H1 (cell line): ENCODE results near the gene KIFC1. TPM values are rescaled to one million over a fixed set of nuclear protein-coding genes. Genes with fewer than 3 reads are reported as not detected.

Source experiments
- CTCF ChIA-PET: fragments of 300-600 bp; sonication (Branson Sonifier 250); formaldehyde crosslinking; loops from one replicate; lab custom pipeline; 2021; ENCODE audit not compliant: partially characterized antibody; lab: Charles Lee
- POLR2A ChIA-PET: fragments of 300-600 bp; sonication (Branson Sonifier 250); formaldehyde crosslinking; loops from one replicate; lab custom pipeline; 2021; ENCODE audit warnings: inconsistent platforms; ENCODE audit not compliant: partially characterized antibody; lab: Charles Lee
- DNase-seq, 2 experiments: peaks; one replicate each; pipeline versions ENCODE4 v3.0.0 to v3.0.0-alpha.2; 2010 to 2022; ENCODE audit warnings: low spot score in 2 of 2, low read depth in 1 of 2, mixed read lengths in 1 of 2
- FAIRE-seq: peaks from 2 replicates; lab custom pipeline; 2011; peaks lifted over from hg19 to GRCh38; lab: Jason Lieb, UNC
- H2AFZ ChIP-seq: 2 replicates; pipeline ENCODE4 v1.8.1; 2012; ENCODE audit warnings: low read length, inconsistent platforms
- H2AK5ac ChIP-seq: 2 replicates; pipeline ENCODE4 v1.6.1; 2013; ENCODE audit warnings: low read depth, low read length
- H2BK120ac ChIP-seq: replicated peaks from 2 replicates; pipeline ENCODE3; 2013; ENCODE audit warnings: low read depth, low read length, inconsistent platforms
- H2BK12ac ChIP-seq: 2 replicates; pipeline ENCODE4 v1.6.1; 2013; ENCODE audit warnings: low read depth, low read length
- H2BK15ac ChIP-seq: 2 replicates; pipeline ENCODE4 v1.6.1; 2013; ENCODE audit warnings: low read length
- H2BK20ac ChIP-seq: 2 replicates; pipeline ENCODE4 v1.6.1; 2013; ENCODE audit warnings: low read length
- H2BK5ac ChIP-seq: 2 replicates; pipeline ENCODE4 v1.6.1; 2013; ENCODE audit warnings: low read depth, low read length
- H3K14ac ChIP-seq: 2 replicates; pipeline ENCODE4 v1.6.1; 2013; ENCODE audit warnings: inconsistent platforms; ENCODE audit not compliant: insufficient read length
- H3K18ac ChIP-seq: 2 replicates; pipeline ENCODE4 v1.6.1; 2013; ENCODE audit warnings: low read length; ENCODE audit errors: extremely low read depth
- H3K23ac ChIP-seq: 2 replicates; pipeline ENCODE4 v1.6.1; 2013; ENCODE audit warnings: inconsistent platforms; ENCODE audit not compliant: insufficient read length
- H3K23me2 ChIP-seq: 2 replicates; pipeline ENCODE4 v1.6.1; 2013; ENCODE audit warnings: low read depth, low read length
- H3K27ac ChIP-seq: 2 replicates; pipeline ENCODE4 v1.6.1; 2011; ENCODE audit warnings: low read depth, low read length, inconsistent platforms
- H3K27me3 ChIP-seq, 4 experiments: replicated peaks in 1 of 4; 1 replicate in 1 of 4; 2 replicates in 3 of 4; pipeline versions ENCODE4 v1.6.1 to v1.8.1; 2011 to 2013; ENCODE audit warnings: low read length in 3 of 4, mild to moderate bottlenecking in 3 of 4, inconsistent platforms in 2 of 4, mixed read lengths in 2 of 4, moderate library complexity in 1 of 4; ENCODE audit not compliant: control insufficient read depth in 3 of 4, insufficient read depth in 3 of 4; ENCODE audit errors: extremely low read depth in 1 of 4
- H3K36me3 ChIP-seq, 4 experiments: 2 replicates each; pipeline versions ENCODE4 v1.6.1 to v1.8.1; 2011 to 2013; ENCODE audit warnings: mild to moderate bottlenecking in 4 of 4, low read length in 3 of 4, moderate library complexity in 2 of 4, control low read depth in 1 of 4, inconsistent platforms in 1 of 4; ENCODE audit not compliant: insufficient read depth in 4 of 4, control insufficient read depth in 2 of 4
- H3K4ac ChIP-seq: replicated peaks from 2 replicates; pipeline ENCODE3; 2013; ENCODE audit warnings: low read length, low read depth, mixed read lengths, inconsistent platforms; ENCODE audit not compliant: insufficient read length
- H3K4me1 ChIP-seq, 4 experiments: replicated peaks in 1 of 4; 1 replicate in 1 of 4; 2 replicates in 3 of 4; pipeline versions ENCODE4 v1.6.1 to v1.8.1; 2011 to 2013; ENCODE audit warnings: low read length in 3 of 4, inconsistent platforms in 2 of 4, mixed read lengths in 1 of 4; ENCODE audit not compliant: insufficient read depth in 4 of 4, control insufficient read depth in 3 of 4
- H3K4me2 ChIP-seq, 2 experiments: 2 replicates each; pipeline versions ENCODE4 v1.6.1 to v1.8.1; 2011 to 2013; ENCODE audit warnings: low read depth in 2 of 2, low read length in 2 of 2, control low read depth in 1 of 2, inconsistent platforms in 1 of 2, mild to moderate bottlenecking in 1 of 2; ENCODE audit not compliant: insufficient read depth in 1 of 2
- H3K4me3 ChIP-seq, 4 experiments: fragments of 200-600, 300-600 bp in 1 of 4; sonication (generic), shearing (Covaris generic), sonication (Bioruptor Twin) in 1 of 4; 2 replicates each; pipeline versions ENCODE4 v1.5.1 to v1.8.1; 2011 to 2016; ENCODE audit warnings: low read length in 4 of 4, low read depth in 3 of 4, control low read depth in 2 of 4, inconsistent platforms in 2 of 4, mild to moderate bottlenecking in 2 of 4, mixed read lengths in 1 of 4, moderate library complexity in 1 of 4; ENCODE audit not compliant: insufficient read depth in 2 of 4; ENCODE audit errors: extremely low read depth in 1 of 4
- H3K56ac ChIP-seq: replicated peaks from 2 replicates; pipeline ENCODE3; 2013; ENCODE audit warnings: low read depth, mild to moderate bottlenecking, mixed read lengths, low read length, inconsistent platforms; ENCODE audit not compliant: insufficient read length
- H3K79me1 ChIP-seq: 2 replicates; pipeline ENCODE4 v1.6.1; 2013; ENCODE audit warnings: low read depth, low read length, control low read depth
- H3K79me2 ChIP-seq, 2 experiments: 2 replicates each; pipeline versions ENCODE4 v1.6.1 to v1.8.1; 2012 to 2013; ENCODE audit warnings: low read length in 2 of 2, mild to moderate bottlenecking in 2 of 2, inconsistent platforms in 1 of 2; ENCODE audit not compliant: insufficient read depth in 2 of 2, control insufficient read depth in 1 of 2
- H3K9ac ChIP-seq, 4 experiments: replicated peaks in 1 of 4; 1 replicate in 1 of 4; 2 replicates in 3 of 4; pipeline versions ENCODE4 v1.6.1 to v1.8.1; 2011 to 2013; ENCODE audit warnings: low read depth in 3 of 4, low read length in 3 of 4, control low read depth in 2 of 4, mild to moderate bottlenecking in 2 of 4, moderate library complexity in 2 of 4, inconsistent platforms in 1 of 4; ENCODE audit errors: extremely low read depth in 1 of 4
- H3K9me3 ChIP-seq, 2 experiments: 2 replicates each; pipeline versions ENCODE4 v1.6.1 to v1.8.1; 2012 to 2013; ENCODE audit warnings: mild to moderate bottlenecking in 2 of 2, moderate library complexity in 2 of 2, control low read depth in 1 of 2, inconsistent platforms in 1 of 2, low read depth in 1 of 2, low read length in 1 of 2, mixed read lengths in 1 of 2; ENCODE audit not compliant: insufficient read depth in 2 of 2
- H4K20me1 ChIP-seq, 2 experiments: replicated peaks in 1 of 2; 2 replicates each; pipeline versions ENCODE3 to v1.8.1; 2011 to 2013; ENCODE audit warnings: inconsistent platforms in 2 of 2, low read length in 2 of 2, mild to moderate bottlenecking in 1 of 2; ENCODE audit not compliant: insufficient read depth in 2 of 2, control insufficient read depth in 1 of 2
- H4K5ac ChIP-seq: 2 replicates; pipeline ENCODE4 v1.6.1; 2013; ENCODE audit warnings: low read length, low read depth, mixed read lengths, inconsistent platforms; ENCODE audit not compliant: insufficient read length
- H4K8ac ChIP-seq: 2 replicates; pipeline ENCODE4 v1.8.0; 2013; ENCODE audit warnings: mild to moderate bottlenecking, moderate library complexity, low read length, inconsistent platforms; ENCODE audit not compliant: insufficient read depth; ENCODE audit errors: extremely low read depth
- H4K91ac ChIP-seq: replicated peaks from 2 replicates; pipeline ENCODE3; 2013; ENCODE audit warnings: low read length, mixed read lengths, inconsistent platforms; ENCODE audit not compliant: insufficient read length
- BRCA1 ChIP-seq: IDR thresholded peaks from 2 replicates; pipeline ENCODE4 v1.6.1; 2012; ENCODE audit warnings: low read depth, low read length, improper control_type of control experiment
- CTCF ChIP-seq, 3 experiments: IDR thresholded peaks; 1 replicate in 2 of 3; 2 replicates in 1 of 3; pipeline versions ENCODE4 v1.5.1 to v1.6.1; 2011; ENCODE audit warnings: low read length in 3 of 3, mild to moderate bottlenecking in 3 of 3, inconsistent platforms in 2 of 3, low read depth in 1 of 3, moderate library complexity in 1 of 3; ENCODE audit not compliant: insufficient read depth in 1 of 3; ENCODE audit errors: control extremely low read depth in 1 of 3
- RAD21 ChIP-seq, 2 experiments: IDR thresholded peaks in 1 of 2; conservative IDR thresholded peaks in 1 of 2; 2 replicates each; pipeline ENCODE4 v1.6.1; 2011; ENCODE audit warnings: low read depth in 2 of 2, low read length in 2 of 2, improper control_type of control experiment in 1 of 2, inconsistent platforms in 1 of 2, mild to moderate bottlenecking in 1 of 2, moderate library complexity in 1 of 2
- SIN3A ChIP-seq, 2 experiments: IDR thresholded peaks in 1 of 2; conservative IDR thresholded peaks in 1 of 2; 2 replicates each; pipeline ENCODE4 v1.6.1; 2011 to 2012; ENCODE audit warnings: low read length in 2 of 2, improper control_type of control experiment in 1 of 2, low read depth in 1 of 2, mild to moderate bottlenecking in 1 of 2
- TEAD4 ChIP-seq: IDR thresholded peaks from 2 replicates; pipeline ENCODE4 v1.6.1; 2012; ENCODE audit warnings: low read depth, low read length, inconsistent platforms, mixed read lengths
- whole genome bisulfite sequencing, 2 experiments: shearing (Covaris generic) in 1 of 2; methylation state at CpG; one replicate each; pipeline versions ENCODE4 v1.1.6 to v1.1.7; 2013 to 2015; ENCODE audit warnings: low lambda C conversion rate in 2 of 2, mixed read lengths in 2 of 2, inconsistent platforms in 1 of 2, low coverage in 1 of 2, missing lambda C conversion rate in 1 of 2; ENCODE audit not compliant: insufficient replicate concordance in 2 of 2, insufficient coverage in 1 of 2, insufficient read length in 1 of 2; ENCODE audit errors: extremely low coverage in 1 of 2, missing lambda C conversion rate in 1 of 2; 5-methylcytosine and 5-hydroxymethylcytosine counted together
- polyA plus RNA-seq, 7 experiments: library from polyadenylated mRNA; depleted of rRNA in 3 of 7; stranded (reverse) in 5 of 7; unstranded in 2 of 7; fragments of >200 nt in 5 of 7; fragments of 200-250 nt in 2 of 7; gene quantifications; 1 replicate in 5 of 7; 2 replicates in 1 of 7; 4 replicates in 1 of 7; pipeline versions ENCODE4 v1.2.1 to v1.2.3, GENCODE V29; 2011 to 2013; ENCODE audit warnings: missing spikeins in 2 of 7, mixed read lengths in 2 of 7
- total RNA-seq: library from RNA; stranded (reverse); fragmentation: NEBNext Ultra II Directional; extraction: Animal tissue kit (Norgen Biotek cat#: 25700); gene quantifications from 2 replicates; pipeline ENCODE4 v1.2.1, GENCODE V29; 2021

KIFC1 gene
- total and polyA plus RNA-seq, 2 of the 8 experiments (the other 6 are each of a cell fraction or from before 2014, with no cell fraction given), result 46.6 to 64.3 TPM

GRCh38 chr6:33344701-33345697 is 46.6 kb upstream of the KIFC1 start:
- H2BK20ac ChIP-seq, result no peak overlapping the region
- no peaks in the 10 kb centered on the region for H3K79me1 ChIP-seq
- H4K5ac ChIP-seq, result no peak overlapping the region
- H2AFZ ChIP-seq, result no peak overlapping the region; the same call in 1 of the 2 replicates
- H4K8ac ChIP-seq, result no peak overlapping the region
- no peak overlapping the region for H2AK5ac ChIP-seq
- H3K4ac ChIP-seq, result no peak overlapping the region
- H3K56ac ChIP-seq, result no peak overlapping the region
- FAIRE-seq (no peak), DNase-seq (peak in 1 of 2 experiments; percentile 54)
- H3K27ac ChIP-seq, result no peak overlapping the region
- no peaks in the 10 kb centered on the region for H4K20me1 ChIP-seq
- peak overlapping the region; percentile 29 to 38; a peak in 3 of 4 replicates for H3K4me2 ChIP-seq
- H3K27me3 ChIP-seq, result no peaks in the 10 kb centered on the region
- H4K91ac ChIP-seq, result no peak overlapping the region
- 33% methylated on average over 22 of the region's 22 CpGs; no CpG with 5 or more reads in 1 of the 2 experiments for WGBS, 2 experiments
- CTCF ChIA-PET, result interaction anchor here (0.6 to 3.7 kb wide), 32 partner anchors 8 to 1042 kb away, joined by 3 to 23 read pairs (median 4); partner anchors contain the start of genes B3GALT4 and ZBTB22
- H3K4me1 ChIP-seq, result peaks cover 0 to 5% (median 2%) of the 10 kb centered on the region in 4 experiments; a peak in 2 of 7 replicates
- no peak overlapping the region for H3K23ac ChIP-seq
- H2BK120ac ChIP-seq, result no peak overlapping the region
- no peak overlapping the region for H3K4me3 ChIP-seq
- no peak overlapping the region for H3K9ac ChIP-seq
- POLR2A ChIA-PET, result interaction anchor here (0.6 to 1.2 kb wide), 5 partner anchors 11 to 73 kb away, joined by 3 to 6 read pairs (median 3); no protein-coding TSS in a partner anchor
- H2BK5ac ChIP-seq, result 0 out of 2 replicates have a peak overlapping the region, but pooled peaks have one; percentile 40
- H3K36me3 ChIP-seq, result no peaks in the 10 kb centered on the region
- H3K18ac ChIP-seq, result no peak overlapping the region
- no peak overlapping the region; the same call in 1 of the 2 replicates for H2BK15ac ChIP-seq
- no peak overlapping the region; the same call in 1 of the 2 replicates for H2BK12ac ChIP-seq
- TF ChIP-seq SIN3A (conservative IDR thresholded peaks at IDR 0.05 in 1 of 2, IDR thresholded peaks at IDR 0.05 in 1 of 2; ENCODE audit: low read depth in 1 of 2, low read length in 2 of 2), result 0 out of 4 replicates have a peak, but pooled peaks of 1 of the 2 experiments have one; percentile 44
- TF ChIP-seq RAD21 (IDR thresholded peaks at IDR 0.05 in 1 of 2, conservative IDR thresholded peaks at IDR 0.05 in 1 of 2; ENCODE audit: low read depth in 2 of 2, low read length in 2 of 2), result peak; percentile 44 to 60
- 0 out of 2 replicates have a peak, but pooled peaks have one; percentile 50 for TF ChIP-seq TEAD4
- no peak for TF ChIP-seq BRCA1
- peak in 2 of 3 experiments; percentile 60 to 68; a peak in 3 of 4 replicates for TF ChIP-seq CTCF (IDR thresholded peaks at IDR 0.05; ENCODE audit: control extremely low read depth in 1 of 3, insufficient read depth in 1 of 3, low read depth in 1 of 3, low read length in 3 of 3)
- no peaks in the 10 kb centered on the region for H3K9me3 ChIP-seq
- H3K79me2 ChIP-seq, result no peaks in the 10 kb centered on the region
- no peak overlapping the region for H3K14ac ChIP-seq
- H3K23me2 ChIP-seq, result no peaks in the 10 kb centered on the region
